NCI-H82 treated with DMSO at 0.1 percent for 48 hours (cell line): ENCODE results near the gene PACRG.
"Not testable (repeated sequence)": the region's sequence is repeated elsewhere in the genome, so short reads cannot be mapped to it uniquely, and the experiment has no call there.

Experiments
- DNase-seq: peaks from one replicate; lab custom pipeline; 2025; ENCODE audit not compliant: unreplicated experiment; lab: John Stamatoyannopoulos, UW

PACRG gene

GRCh38 chr6:162922563-162923166 is 194.9 kb downstream of the PACRG start:
- DNase-seq: no peak

- DNase-seq: no peak
Observed at GRCh38 chr6:162934844-162935243, 207.1 kb downstream of the PACRG start.

DNA sequence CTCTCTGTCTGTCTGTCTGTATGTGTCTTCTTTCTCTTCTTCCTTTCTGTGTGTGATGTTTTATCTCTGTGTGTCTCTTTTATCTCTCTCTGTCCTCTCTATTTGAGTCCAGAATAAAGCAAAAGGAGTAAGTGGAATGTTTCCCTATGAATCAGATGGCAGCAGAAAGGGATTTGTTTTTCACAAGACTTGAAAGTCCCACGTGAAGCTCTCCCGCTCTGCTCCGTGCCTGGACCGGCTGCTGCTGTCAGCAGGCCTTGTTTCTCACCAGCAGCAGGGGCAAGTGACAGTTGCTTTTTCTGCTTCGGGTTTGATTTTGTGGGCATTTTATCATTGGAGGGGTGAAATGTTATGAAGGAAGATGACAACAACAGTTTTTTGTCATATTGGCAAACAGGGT is 212.7 kb downstream of the PACRG start:
- DNase-seq: no peak

DNA sequence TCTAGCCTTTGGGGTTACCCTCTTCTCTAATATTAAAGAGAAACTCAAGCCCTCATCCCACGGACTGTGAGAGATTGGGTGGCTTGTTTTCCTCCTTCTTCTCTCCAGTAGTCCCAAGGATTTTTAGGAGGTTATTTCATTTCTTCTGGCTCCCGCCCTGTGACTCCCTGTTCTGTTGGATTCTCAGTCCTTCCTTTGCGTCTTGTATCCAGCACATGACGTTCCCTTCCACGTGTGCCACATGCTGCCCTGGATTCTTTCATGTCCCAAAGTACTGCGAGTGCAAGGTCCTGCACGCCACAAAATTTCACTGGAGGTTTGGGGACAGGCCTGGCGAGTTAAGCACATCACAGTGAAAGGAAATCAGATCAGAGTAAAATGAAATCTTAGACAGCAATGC is 213.4 kb downstream of the PACRG start:
- DNase-seq: no peak

- no peak for DNase-seq
Observed at GRCh38 chr6:162942866-162943265, 215.1 kb downstream of the PACRG start.

DNA sequence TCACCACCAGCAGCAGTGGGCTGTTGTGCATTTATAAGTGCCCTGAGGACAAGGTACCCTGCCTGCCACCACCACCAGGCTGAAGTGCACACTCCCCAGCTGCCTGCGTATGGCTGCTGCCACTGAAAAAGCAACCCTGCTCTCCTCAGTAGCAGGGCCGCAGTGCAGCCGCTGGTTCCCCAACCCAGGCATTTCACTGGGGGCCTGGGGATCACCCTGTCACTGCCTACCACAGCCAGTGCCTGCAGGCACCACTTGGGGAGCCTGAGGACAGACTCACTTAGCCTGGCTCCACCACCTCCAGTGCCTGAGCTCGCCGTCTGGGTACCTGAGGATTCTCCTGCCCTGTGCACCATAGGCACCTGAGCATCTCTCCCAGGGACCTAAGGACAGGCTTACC is 215.6 kb downstream of the PACRG start:
- no peak for DNase-seq

DNA sequence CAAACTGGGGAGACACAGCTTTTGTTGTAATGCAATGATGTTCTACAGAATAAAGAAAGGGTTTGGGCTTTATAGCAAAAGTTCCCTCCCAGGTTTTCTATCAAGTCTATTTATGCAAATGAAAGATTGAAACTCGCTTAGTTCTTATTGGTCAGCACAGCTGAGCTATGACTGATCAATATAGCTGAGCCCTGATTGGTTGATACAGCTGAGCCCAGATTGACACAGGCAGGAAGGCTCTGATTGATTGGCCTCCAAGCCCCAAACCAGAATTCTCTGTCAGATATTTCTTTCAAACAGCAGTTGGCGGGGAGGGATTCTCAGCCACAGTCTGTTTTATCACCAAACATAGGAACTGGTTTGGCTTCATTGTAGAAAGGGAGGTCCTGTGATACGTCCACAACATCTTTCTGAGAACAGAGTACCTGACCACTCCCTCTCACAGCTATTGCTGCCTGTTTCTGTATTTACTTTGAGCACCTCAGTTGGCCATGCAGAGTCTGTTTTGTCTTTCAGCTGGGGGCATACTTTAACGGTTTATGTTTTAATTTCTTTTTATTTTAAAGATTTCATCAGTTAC is 223.5 kb downstream of the PACRG start:
- no peak for DNase-seq

DNA sequence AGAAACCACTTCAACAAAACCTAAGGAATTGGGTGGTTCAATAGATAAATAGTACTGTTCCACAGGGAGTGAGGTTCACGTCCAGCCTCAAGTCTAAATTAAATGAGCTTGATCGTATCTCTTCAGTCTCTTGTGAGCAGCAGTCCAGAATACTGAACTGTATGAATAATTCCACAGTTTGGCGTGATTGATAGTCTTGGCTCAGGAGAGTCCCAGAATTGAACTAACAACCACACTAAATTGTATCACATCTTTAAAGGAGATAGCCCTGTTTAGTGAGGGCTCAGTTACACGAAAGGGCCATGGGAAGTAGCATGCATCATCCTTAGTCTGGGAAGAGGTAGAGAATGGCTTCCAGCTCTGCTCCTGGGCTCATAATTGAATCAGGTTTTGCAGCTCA is 224.6 kb downstream of the PACRG start:
- DNase-seq: no peak

GRCh38 chr6:162957062-162957461 is 229.3 kb downstream of the PACRG start:
- DNase-seq: no peak

- DNase-seq: no peak
Observed at GRCh38 chr6:162960679-162961457, 233.1 kb downstream of the PACRG start.

DNA sequence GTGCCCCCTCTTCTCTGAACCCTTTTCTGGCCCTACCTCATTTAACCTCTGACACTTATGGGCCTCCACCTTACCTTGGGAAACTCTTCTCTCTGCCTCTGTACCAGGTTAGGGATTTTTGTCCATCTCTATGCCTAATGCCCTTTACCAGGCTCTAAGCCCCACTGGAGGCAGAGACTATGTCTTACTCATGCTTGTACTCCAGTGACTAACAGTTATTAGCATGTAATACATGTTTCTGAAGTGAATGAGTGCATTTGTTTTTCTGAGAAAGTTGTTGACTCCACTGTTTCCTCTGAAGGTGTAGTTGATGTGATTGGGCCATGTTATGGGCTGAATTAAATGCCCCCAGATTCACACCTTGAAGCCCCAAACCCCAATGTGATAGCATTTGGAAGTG is 234.3 kb downstream of the PACRG start:
- DNase-seq: no peak

- no peak for DNase-seq
Observed at GRCh38 chr6:162963861-162964260, 236.1 kb downstream of the PACRG start.

DNA sequence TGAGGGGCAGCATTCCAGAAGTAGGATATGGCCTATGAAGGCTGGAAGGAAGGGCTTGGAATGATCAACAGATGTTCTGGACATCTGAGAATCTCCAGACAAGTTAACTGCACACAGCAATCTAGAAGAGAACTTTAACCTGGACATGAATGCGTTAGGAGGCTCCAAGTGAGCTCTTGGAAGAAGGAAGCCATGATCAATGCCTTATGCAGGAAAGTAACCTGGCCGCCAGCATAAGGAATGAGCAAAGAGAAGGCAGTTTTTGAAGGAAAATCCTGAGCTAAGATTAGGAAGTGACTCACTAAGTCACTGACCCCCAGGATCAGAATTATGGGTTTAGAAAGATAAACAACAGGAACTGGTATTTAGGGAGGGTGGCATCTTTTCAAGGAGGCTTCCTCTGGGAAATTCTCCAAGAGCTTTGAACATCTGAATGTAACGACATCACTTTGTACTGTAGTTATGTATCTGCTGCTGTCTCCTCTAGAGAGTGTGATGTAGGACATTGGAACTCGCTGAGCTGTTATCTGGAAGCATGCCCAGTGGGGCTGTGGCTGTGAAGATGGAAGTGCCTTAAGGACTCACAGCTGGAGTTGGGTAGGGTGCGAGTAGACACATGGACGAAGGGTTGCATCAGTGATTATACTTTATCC is 236.8 kb downstream of the PACRG start:
- no peak for DNase-seq

- DNase-seq: no peak
Observed at GRCh38 chr6:162965366-162965765, 237.6 kb downstream of the PACRG start.

DNA sequence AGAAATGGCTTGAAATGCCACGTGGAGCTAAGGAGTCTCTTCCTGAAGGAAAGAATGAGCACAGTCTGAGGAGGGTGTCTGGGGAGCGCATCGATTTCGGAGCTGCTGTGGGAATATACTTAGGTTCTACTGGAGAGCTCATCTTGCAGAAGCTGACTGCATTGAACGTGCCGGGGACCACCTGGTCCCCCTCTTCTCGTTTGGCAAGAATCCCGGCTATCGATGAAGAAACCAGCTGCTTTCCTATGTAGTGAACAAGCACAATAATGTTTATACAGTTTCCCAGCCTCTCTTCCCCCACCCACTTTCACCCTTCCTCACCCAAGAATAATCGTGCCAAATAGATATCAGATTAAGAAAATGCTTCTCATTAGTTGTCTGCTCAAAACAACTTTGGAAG is 242.5 kb downstream of the PACRG start:
- no peak for DNase-seq

DNA sequence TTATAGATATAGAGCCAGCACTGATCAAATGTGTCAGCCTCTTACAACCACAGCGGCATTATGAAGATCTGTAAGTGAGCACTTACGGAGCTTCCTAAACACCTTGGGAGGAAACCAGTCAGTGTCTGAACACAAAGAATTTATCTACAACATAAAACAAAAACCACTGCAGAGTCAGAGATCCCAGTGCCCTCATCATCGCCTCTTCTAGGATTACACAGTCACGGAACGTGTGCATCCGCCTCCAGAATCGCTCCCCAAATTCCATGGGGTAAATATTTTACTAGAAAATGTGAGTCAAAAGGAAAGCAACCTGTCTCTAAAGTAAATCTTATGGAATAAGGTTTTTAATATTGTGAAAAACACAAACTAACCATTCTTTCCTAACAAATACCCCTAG is 243.6 kb downstream of the PACRG start:
- DNase-seq: no peak

DNA sequence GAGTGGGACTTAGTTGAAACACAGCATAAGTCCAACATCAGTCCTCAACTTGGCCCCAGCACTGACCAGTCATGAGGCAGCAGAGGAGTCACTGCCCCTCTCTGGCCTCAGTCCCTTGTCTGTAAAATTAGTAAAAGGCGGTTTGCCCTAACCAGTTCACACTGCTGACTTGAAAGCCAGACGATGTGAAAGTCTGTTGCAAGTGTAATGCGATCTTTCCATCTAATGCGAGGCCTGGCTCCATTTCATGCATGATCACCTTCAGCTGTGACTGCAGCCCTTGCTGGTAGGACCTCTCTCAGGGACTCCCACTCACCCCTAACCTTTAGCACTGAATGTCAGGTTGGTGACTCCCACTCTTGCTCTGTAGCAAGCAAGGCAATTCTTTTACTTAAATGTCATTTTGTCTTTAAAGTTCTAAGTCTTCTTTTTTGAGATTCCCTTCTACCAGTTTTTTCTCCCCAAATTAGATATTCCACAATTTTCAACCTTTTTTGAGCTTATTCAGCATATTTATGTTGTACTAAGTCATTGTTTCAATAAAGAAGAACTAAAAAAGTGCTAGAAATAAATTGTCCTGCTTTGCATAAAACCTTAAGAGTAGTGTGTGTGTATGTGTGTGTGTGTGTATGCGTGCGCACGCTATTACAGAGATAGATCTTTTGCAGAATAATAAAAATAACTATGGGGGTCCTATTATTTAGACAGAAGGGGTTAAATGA is 245.5 kb downstream of the PACRG start:
- no peak for DNase-seq

- DNase-seq: no peak
Observed at GRCh38 chr6:162973980-162974379, 246.2 kb downstream of the PACRG start.

DNA sequence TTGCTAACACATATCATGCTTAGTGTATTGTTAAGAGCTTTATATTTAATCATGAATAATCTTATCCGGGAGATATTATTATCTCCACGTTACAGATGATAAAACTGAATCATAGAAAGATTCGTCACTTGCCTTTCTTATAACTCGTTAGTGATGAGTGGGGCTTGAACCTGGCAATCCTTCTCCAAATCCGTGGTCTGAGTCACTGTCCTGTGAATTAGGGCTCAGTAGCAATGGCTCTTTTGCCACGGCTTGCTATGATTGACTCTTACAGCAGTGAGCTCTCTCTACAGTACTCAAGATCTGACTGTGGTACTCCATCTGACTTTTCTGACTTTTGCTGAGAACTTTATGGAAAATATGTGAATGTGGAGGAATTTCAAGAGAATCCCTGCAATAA is 246.9 kb downstream of the PACRG start:
- DNase-seq: no peak

DNA sequence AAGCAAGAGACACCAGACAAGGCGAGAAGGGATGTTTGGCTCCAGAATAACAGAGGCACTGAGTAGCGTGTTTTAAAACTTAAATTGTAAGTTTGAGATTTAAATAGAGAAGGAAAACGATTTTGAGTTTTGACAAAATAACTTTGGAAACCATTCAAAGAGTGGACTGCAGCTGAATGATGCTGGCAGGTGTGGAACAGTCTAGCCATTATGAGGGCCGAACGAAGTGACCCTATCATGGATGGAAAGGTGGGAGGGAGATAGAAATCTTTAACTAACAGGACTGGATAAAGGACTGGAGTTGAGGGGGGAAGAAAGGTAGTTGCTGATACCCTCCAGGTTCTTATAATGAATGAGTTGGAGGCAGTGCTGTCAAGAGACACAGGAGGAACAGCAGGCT is 248.4 kb downstream of the PACRG start:
- DNase-seq: no peak

- DNase-seq: not testable (repeated sequence)
Observed at GRCh38 chr6:162983234-162983633, 255.5 kb downstream of the PACRG start.
